BJ (cell line): ENCODE measurements around the gene PTBP1. TPM values are rescaled to one million over a fixed set of nuclear protein-coding genes. Genes with fewer than 3 reads are reported as not detected.
"Not testable (repeated sequence)": the region's sequence is repeated elsewhere in the genome, so short reads cannot be mapped to it uniquely, and the experiment has no call there.

Experiments used
- CTCF ChIA-PET: fragments of 350-600 bp; formaldehyde crosslinking; extraction: SDS; loops from one replicate; lab custom pipeline; 2021; ENCODE audit warnings: antibody characterized with exemption, inconsistent platforms; lab: Yijun Ruan, JAX
- POLR2A ChIA-PET: fragments of 300-600 bp; sonication (Branson Sonifier 250); formaldehyde crosslinking; extraction: SDS; loops from one replicate; lab custom pipeline; 2021; ENCODE audit warnings: antibody characterized with exemption; lab: Charles Lee
- DNase-seq: peaks from one replicate; pipeline ENCODE4 v3.0.0-alpha.2; 2011; ENCODE audit warnings: low read depth
- H3K27me3 ChIP-seq: 2 replicates; pipeline ENCODE4 v1.6.0; 2011; ENCODE audit warnings: low read length; ENCODE audit not compliant: control insufficient read depth, insufficient read depth
- H3K36me3 ChIP-seq: 2 replicates; pipeline ENCODE4 v1.5.1; 2011; ENCODE audit warnings: low read length; ENCODE audit not compliant: control insufficient read depth, insufficient read depth
- H3K4me3 ChIP-seq: 2 replicates; pipeline ENCODE4 v1.5.1; 2011; ENCODE audit warnings: low read depth, mild to moderate bottlenecking, control low read depth, low read length
- polyA plus RNA-seq: library from polyadenylated mRNA; depleted of rRNA; stranded (reverse); fragments of >200 nt; gene quantifications from 2 replicates; pipeline ENCODE4 v1.2.3, GENCODE V29; 2011
- TF ChIP-seq, protein P1 (sequence below): IDR thresholded peaks from 2 replicates; pipeline ENCODE4 v1.5.1; 2011; ENCODE audit warnings: low read depth, mild to moderate bottlenecking, control low read depth, inconsistent platforms, low read length, moderate library complexity; ENCODE audit not compliant: insufficient read depth

Gene PTBP1
- polyA plus RNA-seq, 1 experiment = 328 TPM

DNA sequence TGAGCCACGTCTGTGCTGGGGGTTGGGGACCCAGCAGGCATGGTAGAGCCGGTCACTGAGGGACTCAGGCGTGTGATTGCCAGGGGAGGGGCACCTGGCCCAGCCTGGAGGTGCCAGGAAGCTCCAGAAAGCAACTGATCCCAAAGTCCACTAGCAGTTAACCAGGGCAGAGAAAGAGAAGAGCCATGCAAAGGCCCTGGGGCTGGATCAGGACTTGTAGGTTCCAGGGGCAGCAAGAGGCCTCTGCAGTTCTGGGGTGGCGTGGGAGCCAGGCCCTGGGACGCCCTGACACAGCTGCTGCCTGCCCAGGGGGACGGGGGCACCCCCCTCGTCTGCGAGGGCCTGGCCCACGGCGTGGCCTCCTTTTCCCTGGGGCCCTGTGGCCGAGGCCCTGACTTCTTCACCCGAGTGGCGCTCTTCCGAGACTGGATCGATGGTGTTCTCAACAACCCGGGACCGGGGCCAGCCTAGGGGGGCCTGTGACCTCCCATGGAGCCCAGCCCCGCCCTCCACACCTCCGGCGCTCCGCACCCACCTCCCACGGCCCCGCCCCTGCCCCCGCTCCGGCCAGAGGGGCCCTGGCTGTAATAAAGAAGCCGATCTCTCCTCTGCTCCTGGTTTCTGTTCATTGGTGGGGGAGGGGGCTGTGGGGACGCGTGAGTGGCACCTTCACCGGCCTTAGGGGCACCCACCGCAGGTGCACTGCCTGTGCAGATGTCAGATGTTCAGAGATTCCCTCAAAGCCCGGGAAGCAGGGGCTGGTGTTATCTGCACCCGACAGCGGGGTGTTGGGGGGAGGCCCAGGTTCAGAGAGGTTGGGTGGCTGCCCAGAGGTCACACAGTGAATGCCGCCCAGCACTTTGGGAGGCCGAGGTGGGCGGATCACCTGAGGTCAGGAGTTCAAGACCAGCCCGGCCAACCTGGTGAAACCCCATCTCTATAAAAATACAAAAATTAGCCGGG is 34.4 kb downstream of the PTBP1 start:
- no peak for DNase-seq
- no peak overlapping the region for H3K4me3 ChIP-seq
- ChIA-PET POLR2A (no interaction called here), CTCF (no interaction called here)
- TF ChIP-seq, protein P1, sequence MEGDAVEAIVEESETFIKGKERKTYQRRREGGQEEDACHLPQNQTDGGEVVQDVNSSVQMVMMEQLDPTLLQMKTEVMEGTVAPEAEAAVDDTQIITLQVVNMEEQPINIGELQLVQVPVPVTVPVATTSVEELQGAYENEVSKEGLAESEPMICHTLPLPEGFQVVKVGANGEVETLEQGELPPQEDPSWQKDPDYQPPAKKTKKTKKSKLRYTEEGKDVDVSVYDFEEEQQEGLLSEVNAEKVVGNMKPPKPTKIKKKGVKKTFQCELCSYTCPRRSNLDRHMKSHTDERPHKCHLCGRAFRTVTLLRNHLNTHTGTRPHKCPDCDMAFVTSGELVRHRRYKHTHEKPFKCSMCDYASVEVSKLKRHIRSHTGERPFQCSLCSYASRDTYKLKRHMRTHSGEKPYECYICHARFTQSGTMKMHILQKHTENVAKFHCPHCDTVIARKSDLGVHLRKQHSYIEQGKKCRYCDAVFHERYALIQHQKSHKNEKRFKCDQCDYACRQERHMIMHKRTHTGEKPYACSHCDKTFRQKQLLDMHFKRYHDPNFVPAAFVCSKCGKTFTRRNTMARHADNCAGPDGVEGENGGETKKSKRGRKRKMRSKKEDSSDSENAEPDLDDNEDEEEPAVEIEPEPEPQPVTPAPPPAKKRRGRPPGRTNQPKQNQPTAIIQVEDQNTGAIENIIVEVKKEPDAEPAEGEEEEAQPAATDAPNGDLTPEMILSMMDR = no peak
- H3K27me3 ChIP-seq = no peaks in the 10 kb centered on the region
- H3K36me3 ChIP-seq = no peaks in the 10 kb centered on the region

GRCh38 chr19:834216-834615 is 37.0 kb downstream of the PTBP1 start:
- CTCF ChIA-PET = interaction anchor here (0.6 to 1.3 kb wide), 2 partner anchors 9 to 22 kb away, joined by 3 read pairs; no protein-coding TSS in a partner anchor
- TF ChIP-seq, protein P1 = no peak
- POLR2A ChIA-PET = no interaction called here
- DNase-seq = no peak
- Histone ChIP-seq H3K36me3 (no peaks in the 10 kb centered on the region), H3K4me3 (no peak overlapping the region), H3K27me3 (peaks cover 3% of the 10 kb centered on the region; the same call in 1 of the 2 replicates)

- ChIA-PET CTCF (interaction anchor here (0.7 kb wide), 1 partner anchor 33 kb away, joined by 3 read pairs; no protein-coding TSS in a partner anchor), POLR2A (no interaction called here)
- DNase-seq = no peak
- TF ChIP-seq, protein P1 = no peak
- H3K4me3 ChIP-seq = no peak overlapping the region
- H3K27me3 ChIP-seq = peaks cover 3% of the 10 kb centered on the region; the same call in 1 of the 2 replicates
- no peaks in the 10 kb centered on the region for H3K36me3 ChIP-seq
Observed at GRCh38 chr19:835210-835810, 38.1 kb downstream of the PTBP1 start.

- TF ChIP-seq, protein P1 = no peak
- no peaks in the 10 kb centered on the region for H3K36me3 ChIP-seq
- H3K27me3 ChIP-seq = peaks cover 10% of the 10 kb centered on the region
- H3K4me3 ChIP-seq = no peak within 1 kb of the TSS
- ChIA-PET POLR2A (no interaction called here), CTCF (interaction anchor here (2.5 kb wide), 1 partner anchor 16 kb away, joined by 8 read pairs; no protein-coding TSS in a partner anchor)
- DNase-seq = no peak
Observed at GRCh38 chr19:840519-841206, 43.4 kb downstream of the PTBP1 start, which contains the start of gene PRTN3. PRTN3 (plus strand) TSS chr19:840999; CDS start chr19:841009, 10 bp downstream.

DNA sequence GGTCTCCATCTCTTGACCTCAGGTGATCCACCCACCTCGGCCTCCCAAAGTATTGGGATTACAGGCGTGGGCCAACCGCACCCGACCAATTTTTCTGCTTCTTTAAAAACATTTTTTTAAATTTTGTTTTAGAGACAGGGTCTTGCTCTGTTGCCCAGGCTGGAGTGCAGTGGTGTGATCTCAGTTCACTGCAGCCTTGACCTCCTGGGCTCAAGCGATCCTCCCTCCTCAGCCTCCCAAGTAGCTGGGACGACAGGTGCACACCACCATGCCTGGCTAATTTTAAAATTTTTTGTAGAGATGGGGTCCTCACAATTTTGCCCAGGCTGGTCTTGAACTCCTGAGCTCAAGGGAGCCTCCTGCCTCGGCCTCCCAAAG is 45.5 kb downstream of the PTBP1 start:
- H3K36me3 ChIP-seq, H3K4me3 ChIP-seq, DNase-seq: not testable (repeated sequence)
- ChIA-PET CTCF (interaction anchor here (2.5 kb wide), 1 partner anchor 14 kb away, joined by 8 read pairs; no protein-coding TSS in a partner anchor), POLR2A (interaction anchor here (0.6 kb wide), 1 partner anchor 33 kb away, joined by 16 read pairs; no protein-coding TSS in a partner anchor)
- H3K27me3 ChIP-seq = peaks cover 12% of the 10 kb centered on the region
